Measurements from ENCODE around the gene LIX1.

DNA sequence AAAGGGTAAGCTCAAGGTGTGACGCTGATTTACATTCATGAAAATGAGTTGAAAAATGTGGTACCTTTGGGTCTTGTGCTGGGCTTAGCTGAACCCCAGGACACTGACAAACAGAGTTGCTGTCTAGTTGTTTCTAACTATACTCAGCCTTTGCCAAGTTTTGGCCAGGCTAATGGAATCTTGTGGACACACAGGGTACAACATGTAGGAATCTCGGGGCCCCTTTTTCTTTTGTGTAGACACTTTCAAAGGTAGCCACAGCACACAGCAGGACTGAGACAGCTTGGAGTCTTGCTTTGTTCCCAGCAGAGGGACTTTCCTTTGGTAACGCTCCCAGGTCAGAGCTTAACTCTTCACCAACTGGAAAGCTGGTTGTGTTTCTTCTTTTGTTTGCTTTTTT, 7.8 kb downstream of the LIX1 start:
- TF ChIP-seq, protein P1, sequence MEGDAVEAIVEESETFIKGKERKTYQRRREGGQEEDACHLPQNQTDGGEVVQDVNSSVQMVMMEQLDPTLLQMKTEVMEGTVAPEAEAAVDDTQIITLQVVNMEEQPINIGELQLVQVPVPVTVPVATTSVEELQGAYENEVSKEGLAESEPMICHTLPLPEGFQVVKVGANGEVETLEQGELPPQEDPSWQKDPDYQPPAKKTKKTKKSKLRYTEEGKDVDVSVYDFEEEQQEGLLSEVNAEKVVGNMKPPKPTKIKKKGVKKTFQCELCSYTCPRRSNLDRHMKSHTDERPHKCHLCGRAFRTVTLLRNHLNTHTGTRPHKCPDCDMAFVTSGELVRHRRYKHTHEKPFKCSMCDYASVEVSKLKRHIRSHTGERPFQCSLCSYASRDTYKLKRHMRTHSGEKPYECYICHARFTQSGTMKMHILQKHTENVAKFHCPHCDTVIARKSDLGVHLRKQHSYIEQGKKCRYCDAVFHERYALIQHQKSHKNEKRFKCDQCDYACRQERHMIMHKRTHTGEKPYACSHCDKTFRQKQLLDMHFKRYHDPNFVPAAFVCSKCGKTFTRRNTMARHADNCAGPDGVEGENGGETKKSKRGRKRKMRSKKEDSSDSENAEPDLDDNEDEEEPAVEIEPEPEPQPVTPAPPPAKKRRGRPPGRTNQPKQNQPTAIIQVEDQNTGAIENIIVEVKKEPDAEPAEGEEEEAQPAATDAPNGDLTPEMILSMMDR (IDR thresholded peaks at IDR 0.05; ENCODE audit: insufficient read depth, low read depth, low read length): no peak
- no peak for TF ChIP-seq EZH2 (IDR thresholded peaks at IDR 0.05; ENCODE audit: insufficient read depth, low read length)

All from astrocyte (in vitro differentiated cells and primary cell).